HepG2 (cell line): ENCODE measurements around the gene LRRC4C. TPM values are rescaled to one million over a fixed set of nuclear protein-coding genes. Genes with fewer than 3 reads are reported as not detected.

Source experiments
- ATAC-seq: fragments of 200-7000 bp; cut with Tn5 transposase; 3 replicates; pipeline ENCODE4 v1.9.1; 2020; ENCODE audit warnings: mild to moderate bottlenecking, moderate library complexity
- BruUV-seq: library from RNA; stranded (reverse); fragments of 400-500 nt; replicated peaks from 2 replicates; lab custom pipeline; 2021; lab: Mats Ljungman, UMichigan
- CTCF ChIA-PET: fragments of 300-600 bp; formaldehyde crosslinking; extraction: SDS; loops from one replicate; lab custom pipeline; 2021; ENCODE audit warnings: low total read pairs, inconsistent platforms, low intra/inter-chr PET ratio; lab: Yijun Ruan, JAX
- POLR2A ChIA-PET: fragments of 350-600 bp; sonication (Branson Sonifier 250); formaldehyde crosslinking; loops from one replicate; lab custom pipeline; 2020; ENCODE audit warnings: antibody characterized with exemption, inconsistent platforms; lab: Yijun Ruan, JAX
- DNase-seq: peaks from one replicate; pipeline ENCODE4 v3.0.0-alpha.2; 2015; ENCODE audit warnings: low spot score
- FAIRE-seq: peaks from 3 replicates; lab custom pipeline; 2011; peaks lifted over from hg19 to GRCh38; lab: Jason Lieb, UNC
- H2AFZ ChIP-seq: one replicate; pipeline ENCODE4 v1.6.1; 2011; ENCODE audit warnings: low read length, inconsistent platforms
- H3K27ac ChIP-seq: fragments of 300-600 bp; 3 replicates; pipeline ENCODE4 v1.8.0; 2011; ENCODE audit warnings: mixed run types, mild to moderate bottlenecking, mixed read lengths, low read length, inconsistent platforms; ENCODE audit not compliant: insufficient read depth; ENCODE audit errors: extremely low read length
- H3K27me3 ChIP-seq, 2 experiments: fragments of 200-600 bp in 1 of 2; 2 replicates in 1 of 2; 3 replicates in 1 of 2; pipeline versions ENCODE4 v1.6.0 to v1.8.0; 2011; ENCODE audit warnings: low read length in 2 of 2, mild to moderate bottlenecking in 2 of 2, moderate library complexity in 2 of 2, inconsistent platforms in 1 of 2; ENCODE audit not compliant: insufficient read depth in 2 of 2, control insufficient read depth in 1 of 2
- H3K36me3 ChIP-seq, 2 experiments: fragments of 200-600 bp in 1 of 2; replicated peaks in 1 of 2; 2 replicates in 1 of 2; 3 replicates in 1 of 2; pipeline versions ENCODE4 v1.5.1 to v1.8.0; 2011; ENCODE audit warnings: low read length in 2 of 2, inconsistent platforms in 1 of 2; ENCODE audit not compliant: insufficient read depth in 2 of 2, control insufficient read depth in 1 of 2
- H3K4me1 ChIP-seq: 2 replicates; pipeline ENCODE4 v1.5.1; 2012; ENCODE audit warnings: low read length, inconsistent platforms; ENCODE audit not compliant: insufficient read depth
- H3K4me2 ChIP-seq: 2 replicates; pipeline ENCODE4 v1.6.0; 2011; ENCODE audit warnings: low read depth, low read length, inconsistent platforms
- H3K4me3 ChIP-seq, 3 experiments: fragments of 200-600 bp in 1 of 3; sonication (generic), shearing (Covaris generic) in 1 of 3; replicated peaks in 1 of 3; 2 replicates each; pipeline ENCODE4 v1.5.1; 2011 to 2016; ENCODE audit warnings: low read length in 3 of 3, inconsistent platforms in 2 of 3, low read depth in 2 of 3, mild to moderate bottlenecking in 2 of 3, control low read depth in 1 of 3, mixed read lengths in 1 of 3; ENCODE audit not compliant: insufficient read depth in 1 of 3
- H3K79me2 ChIP-seq: one replicate; pipeline ENCODE4 v1.6.1; 2011; ENCODE audit warnings: low read length, inconsistent platforms; ENCODE audit not compliant: insufficient read depth
- H3K9ac ChIP-seq: 2 replicates; pipeline ENCODE4 v1.6.0; 2011; ENCODE audit warnings: mild to moderate bottlenecking, low read depth, low read length, inconsistent platforms; ENCODE audit not compliant: insufficient read depth
- H3K9me3 ChIP-seq: 2 replicates; pipeline ENCODE4 v1.5.1; 2012; ENCODE audit warnings: mild to moderate bottlenecking, low read length
- H4K20me1 ChIP-seq: 2 replicates; pipeline ENCODE4 v1.6.0; 2011; ENCODE audit warnings: inconsistent platforms, mild to moderate bottlenecking, low read length, moderate library complexity; ENCODE audit not compliant: insufficient read depth
- WGBS: methylation state at CpG from one replicate; pipeline ENCODE4 v1.1.6; 2017; ENCODE audit warnings: low lambda C conversion rate; 5-methylcytosine and 5-hydroxymethylcytosine counted together
- in situ Hi-C: cut with HindIII; loops from 2 replicates; pipeline ENCODE4 v1.10.0; 2017; ENCODE audit warnings: low pct_unique_long_range_greater_than_20kb; ENCODE audit not compliant: extremely low pct_ligation_motif_present
- intact Hi-C: fragments of 100-400 bp; cut with micrococcal nuclease; formaldehyde crosslinking; loops from one replicate; pipeline ENCODE4 v1.10.0; 2022; ENCODE audit not compliant: unreplicated experiment
- polyA plus RNA-seq, 8 experiments: library from polyadenylated mRNA; depleted of rRNA in 3 of 8; stranded (reverse) in 7 of 8; unstranded in 1 of 8; fragments of >200 nt; fragmentation: Illumina TruSeq in 4 of 8; extraction: Trizol in 4 of 8; gene quantifications; 2 replicates each; pipeline versions ENCODE4 v1.2.1 to v1.2.3, GENCODE V29; 2011 to 2016; ENCODE audit warnings: low read depth in 4 of 8, missing spikeins in 1 of 8, mixed read lengths in 1 of 8; ENCODE audit not compliant: insufficient read depth in 1 of 8
- total RNA-seq, 5 experiments: library from RNA; depleted of rRNA; stranded (reverse); fragments of >200 nt; fragmentation: Illumina TruSeq; extraction: Trizol; gene quantifications; 2 replicates each; pipeline ENCODE4 v1.2.3, GENCODE V29; 2016; ENCODE audit warnings: low read depth in 1 of 5
- TF ChIP-seq, protein P1 (sequence below): sonication (generic); formaldehyde crosslinking; IDR thresholded peaks from 2 replicates; pipeline ENCODE4 v1.4.0; 2020; ENCODE audit warnings: missing genetic modification reagents, mild to moderate bottlenecking, borderline replicate concordance
- TF ChIP-seq, protein P2 (sequence below): sonication (generic); formaldehyde crosslinking; IDR thresholded peaks from 2 replicates; pipeline ENCODE4 v1.5.1; 2020; ENCODE audit warnings: missing genetic modification reagents, mild to moderate bottlenecking, borderline replicate concordance

LRRC4C gene
- total and polyA plus RNA-seq, 2 of the 13 experiments (the other 11 are each of a cell fraction or from before 2014, with no cell fraction given) = not detected

DNA sequence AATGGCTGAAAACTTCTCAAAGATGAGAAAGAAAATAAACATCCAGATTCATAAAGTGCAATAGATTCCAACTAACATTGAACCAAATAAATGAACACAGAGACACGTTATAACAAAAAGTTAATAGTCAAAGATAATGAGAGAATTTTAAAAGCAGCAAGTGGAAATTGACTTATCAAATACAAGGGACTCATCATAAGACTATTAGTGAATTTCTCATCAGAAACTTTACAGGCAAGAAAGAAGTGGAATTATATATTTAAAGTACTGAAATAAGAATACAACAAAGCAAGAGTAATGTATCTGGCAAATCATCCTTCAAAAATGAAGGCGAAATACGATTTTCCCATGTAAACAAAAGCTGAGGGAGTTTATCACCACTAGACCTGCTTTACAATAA, 852.7 kb downstream of the LRRC4C start:
- Histone ChIP-seq H3K27me3 (no peaks in the 10 kb centered on the region), H3K9ac (no peak overlapping the region), H3K4me2 (no peak overlapping the region), H3K79me2 (no peaks in the 10 kb centered on the region), H3K27ac (no peak overlapping the region), H3K4me3 (no peak overlapping the region), H3K4me1 (no peaks in the 10 kb centered on the region), H3K9me3 (peaks cover 64% of the 10 kb centered on the region), H4K20me1 (no peaks in the 10 kb centered on the region), H3K36me3 (no peaks in the 10 kb centered on the region), H2AFZ (no peak overlapping the region)
- in situ Hi-C loops = no loop called here
- DNase-seq (no peak), ATAC-seq (no peak), FAIRE-seq (no peak)
- CTCF ChIA-PET = no interaction called here
- under 1% methylated on average over 3 of the region's 3 CpGs for WGBS
- POLR2A ChIA-PET = no interaction called here
- intact Hi-C loops = no loop called here
- TF ChIP-seq, protein P1, sequence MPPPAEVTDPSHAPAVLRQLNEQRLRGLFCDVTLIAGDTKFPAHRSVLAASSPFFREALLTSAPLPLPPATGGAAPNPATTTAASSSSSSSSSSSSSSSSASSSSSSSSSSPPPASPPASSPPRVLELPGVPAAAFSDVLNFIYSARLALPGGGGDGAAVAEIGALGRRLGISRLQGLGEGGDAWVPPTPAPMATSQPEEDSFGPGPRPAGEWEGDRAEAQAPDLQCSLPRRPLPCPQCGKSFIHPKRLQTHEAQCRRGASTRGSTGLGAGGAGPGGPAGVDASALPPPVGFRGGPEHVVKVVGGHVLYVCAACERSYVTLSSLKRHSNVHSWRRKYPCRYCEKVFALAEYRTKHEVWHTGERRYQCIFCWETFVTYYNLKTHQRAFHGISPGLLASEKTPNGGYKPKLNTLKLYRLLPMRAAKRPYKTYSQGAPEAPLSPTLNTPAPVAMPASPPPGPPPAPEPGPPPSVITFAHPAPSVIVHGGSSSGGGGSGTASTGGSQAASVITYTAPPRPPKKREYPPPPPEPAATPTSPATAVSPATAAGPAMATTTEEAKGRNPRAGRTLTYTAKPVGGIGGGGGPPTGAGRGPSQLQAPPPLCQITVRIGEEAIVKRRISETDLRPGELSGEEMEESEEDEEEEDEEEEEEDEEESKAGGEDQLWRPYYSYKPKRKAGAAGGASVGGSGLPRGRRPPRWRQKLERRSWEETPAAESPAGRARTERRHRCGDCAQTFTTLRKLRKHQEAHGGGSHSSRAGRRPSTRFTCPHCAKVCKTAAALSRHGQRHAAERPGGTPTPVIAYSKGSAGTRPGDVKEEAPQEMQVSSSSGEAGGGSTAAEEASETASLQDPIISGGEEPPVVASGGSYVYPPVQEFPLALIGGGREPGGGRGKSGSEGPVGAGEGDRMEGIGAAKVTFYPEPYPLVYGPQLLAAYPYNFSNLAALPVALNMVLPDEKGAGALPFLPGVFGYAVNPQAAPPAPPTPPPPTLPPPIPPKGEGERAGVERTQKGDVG (CRISPR knock-in tag) = no peak
- TF ChIP-seq, protein P2, sequence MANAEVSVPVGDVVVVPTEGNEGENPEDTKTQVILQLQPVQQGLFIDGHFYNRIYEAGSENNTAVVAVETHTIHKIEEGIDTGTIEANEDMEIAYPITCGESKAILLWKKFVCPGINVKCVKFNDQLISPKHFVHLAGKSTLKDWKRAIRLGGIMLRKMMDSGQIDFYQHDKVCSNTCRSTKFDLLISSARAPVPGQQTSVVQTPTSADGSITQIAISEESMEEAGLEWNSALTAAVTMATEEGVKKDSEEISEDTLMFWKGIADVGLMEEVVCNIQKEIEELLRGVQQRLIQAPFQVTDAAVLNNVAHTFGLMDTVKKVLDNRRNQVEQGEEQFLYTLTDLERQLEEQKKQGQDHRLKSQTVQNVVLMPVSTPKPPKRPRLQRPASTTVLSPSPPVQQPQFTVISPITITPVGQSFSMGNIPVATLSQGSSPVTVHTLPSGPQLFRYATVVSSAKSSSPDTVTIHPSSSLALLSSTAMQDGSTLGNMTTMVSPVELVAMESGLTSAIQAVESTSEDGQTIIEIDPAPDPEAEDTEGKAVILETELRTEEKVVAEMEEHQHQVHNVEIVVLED (CRISPR knock-in tag) = no peak
- BruUV-seq = no TSS peak
